Measurements from ENCODE around the gene VPS51. TPM values are rescaled to one million over a fixed set of nuclear protein-coding genes. Genes with fewer than 3 reads are reported as not detected.

VPS51 gene
- total RNA-seq, 1 experiment from 2014 or later, result 123 TPM

- no peak for TF ChIP-seq SOX15 (CRISPR knock-in tag; IDR thresholded peaks at IDR 0.05)
- TF ChIP-seq, protein P1, sequence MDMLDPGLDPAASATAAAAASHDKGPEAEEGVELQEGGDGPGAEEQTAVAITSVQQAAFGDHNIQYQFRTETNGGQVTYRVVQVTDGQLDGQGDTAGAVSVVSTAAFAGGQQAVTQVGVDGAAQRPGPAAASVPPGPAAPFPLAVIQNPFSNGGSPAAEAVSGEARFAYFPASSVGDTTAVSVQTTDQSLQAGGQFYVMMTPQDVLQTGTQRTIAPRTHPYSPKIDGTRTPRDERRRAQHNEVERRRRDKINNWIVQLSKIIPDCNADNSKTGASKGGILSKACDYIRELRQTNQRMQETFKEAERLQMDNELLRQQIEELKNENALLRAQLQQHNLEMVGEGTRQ (CRISPR knock-in tag; IDR thresholded peaks at IDR 0.05), result no peak
- TF ChIP-seq RELA (CRISPR knock-in tag; IDR thresholded peaks at IDR 0.05; ENCODE audit: borderline replicate concordance), result no peak
- TF ChIP-seq MLX (CRISPR knock-in tag; IDR thresholded peaks at IDR 0.05), result no peak
- TF ChIP-seq MYBL2 (CRISPR knock-in tag; IDR thresholded peaks at IDR 0.05), result no peak
- no peak for TF ChIP-seq TP53 (CRISPR knock-in tag; IDR thresholded peaks at IDR 0.05)
Measured at GRCh38 chr11:65087827-65088226, 8.2 kb upstream of the VPS51 start (continued).

GRCh38 chr11:65089621-65090020 lies 6.4 kb upstream of the VPS51 start:
- Mint-ChIP-seq H3K4me3 (no peak overlapping the region), H3K36me3 (peaks cover 3% of the 10 kb centered on the region), H3K4me1 (0 out of 2 replicates have a peak, but pooled peaks cover 4% of the 10 kb centered on the region), H3K27ac (no peak overlapping the region), H3K27me3 (ENCODE audit: low read depth) (no peaks in the 10 kb centered on the region), H3K9me3 (no peaks in the 10 kb centered on the region)
- ChIA-PET POLR2A (interaction anchor here (0.6 kb wide), 1 partner anchor 60 kb away, joined by 3 read pairs; no protein-coding TSS in a partner anchor), CTCF (interaction anchor here (1.4 to 2.7 kb wide), 4 partner anchors 12 to 241 kb away, joined by 4 to 11 read pairs (median 7); partner anchors contain the start of gene ARL2)
- no peak for TF ChIP-seq USF1 (CRISPR knock-in tag; IDR thresholded peaks at IDR 0.05)
- no peak for TF ChIP-seq ATF3 (CRISPR knock-in tag; conservative IDR thresholded peaks at IDR 0.05)
- TF ChIP-seq ZNF317 (CRISPR knock-in tag; IDR thresholded peaks at IDR 0.05; ENCODE audit: borderline replicate concordance, low read depth), result no peak
- TF ChIP-seq, protein P2, sequence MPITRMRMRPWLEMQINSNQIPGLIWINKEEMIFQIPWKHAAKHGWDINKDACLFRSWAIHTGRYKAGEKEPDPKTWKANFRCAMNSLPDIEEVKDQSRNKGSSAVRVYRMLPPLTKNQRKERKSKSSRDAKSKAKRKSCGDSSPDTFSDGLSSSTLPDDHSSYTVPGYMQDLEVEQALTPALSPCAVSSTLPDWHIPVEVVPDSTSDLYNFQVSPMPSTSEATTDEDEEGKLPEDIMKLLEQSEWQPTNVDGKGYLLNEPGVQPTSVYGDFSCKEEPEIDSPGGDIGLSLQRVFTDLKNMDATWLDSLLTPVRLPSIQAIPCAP (CRISPR knock-in tag; IDR thresholded peaks at IDR 0.05), result no peak
- no peak for TF ChIP-seq ETV6 (CRISPR knock-in tag; IDR thresholded peaks at IDR 0.05)
- TF ChIP-seq, protein P3, sequence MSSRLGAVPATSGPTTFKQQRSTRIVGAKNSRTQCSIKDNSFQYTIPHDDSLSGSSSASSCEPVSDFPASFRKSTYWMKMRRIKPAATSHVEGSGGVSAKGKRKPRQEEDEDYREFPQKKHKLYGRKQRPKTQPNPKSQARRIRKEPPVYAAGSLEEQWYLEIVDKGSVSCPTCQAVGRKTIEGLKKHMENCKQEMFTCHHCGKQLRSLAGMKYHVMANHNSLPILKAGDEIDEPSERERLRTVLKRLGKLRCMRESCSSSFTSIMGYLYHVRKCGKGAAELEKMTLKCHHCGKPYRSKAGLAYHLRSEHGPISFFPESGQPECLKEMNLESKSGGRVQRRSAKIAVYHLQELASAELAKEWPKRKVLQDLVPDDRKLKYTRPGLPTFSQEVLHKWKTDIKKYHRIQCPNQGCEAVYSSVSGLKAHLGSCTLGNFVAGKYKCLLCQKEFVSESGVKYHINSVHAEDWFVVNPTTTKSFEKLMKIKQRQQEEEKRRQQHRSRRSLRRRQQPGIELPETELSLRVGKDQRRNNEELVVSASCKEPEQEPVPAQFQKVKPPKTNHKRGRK (CRISPR knock-in tag; IDR thresholded peaks at IDR 0.05; ENCODE audit: borderline replicate concordance), result no peak
- TF ChIP-seq ZNF425 (CRISPR knock-in tag; conservative IDR thresholded peaks at IDR 0.05), result no peak
- ATAC-seq (no peak), DNase-seq (ENCODE audit: low spot score) (no peak)

DNA sequence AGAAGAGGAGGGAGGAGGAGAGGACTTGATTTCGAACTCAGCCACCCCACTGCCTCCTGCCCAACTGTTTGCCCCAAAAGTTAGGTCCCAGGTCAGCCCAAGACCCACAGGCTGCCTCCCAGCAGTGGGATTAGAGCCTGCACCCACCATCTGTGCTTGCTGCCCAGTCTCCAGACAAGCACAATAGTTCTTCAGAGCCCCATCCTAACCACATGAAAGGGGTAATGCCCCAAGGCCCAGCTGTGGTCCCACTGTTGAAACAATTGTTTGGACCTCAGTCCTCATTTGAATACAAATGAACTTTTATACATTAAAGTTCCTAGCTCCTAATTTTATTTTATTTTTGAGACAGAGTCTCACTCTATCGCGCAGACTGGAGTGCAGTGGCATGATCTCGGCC lies 5.4 kb upstream of the VPS51 start:
- ChIA-PET POLR2A (no interaction called here), CTCF (interaction anchor here (0.6 to 2.7 kb wide), 4 partner anchors 20 to 242 kb away, joined by 6 to 11 read pairs (median 7); partner anchors contain the start of gene ARL2)
- H3K4me1 Mint-ChIP-seq, result peaks cover under 1% of the 10 kb centered on the region
- H3K27ac Mint-ChIP-seq, result no peak overlapping the region
- peaks cover 2% of the 10 kb centered on the region for H3K36me3 Mint-ChIP-seq
- DNase-seq (ENCODE audit: low spot score) (no peak), ATAC-seq (no peak)
- H3K27me3 Mint-ChIP-seq (ENCODE audit: low read depth), result no peaks in the 10 kb centered on the region
- H3K9me3 Mint-ChIP-seq, result no peaks in the 10 kb centered on the region
- no peak overlapping the region for H3K4me3 Mint-ChIP-seq
- TF ChIP-seq ZBTB21 (CRISPR knock-in tag; IDR thresholded peaks at IDR 0.05; ENCODE audit: borderline replicate concordance), result no peak
- no peak for TF ChIP-seq ZNF138 (CRISPR knock-in tag; conservative IDR thresholded peaks at IDR 0.05)
- TF ChIP-seq ZNF416 (CRISPR knock-in tag; IDR thresholded peaks at IDR 0.05), result no peak
- no peak for TF ChIP-seq NFE2L1 (CRISPR knock-in tag; IDR thresholded peaks at IDR 0.05)
- no peak for TF ChIP-seq ERG (CRISPR knock-in tag; IDR thresholded peaks at IDR 0.05)
- TF ChIP-seq SMAD3 (CRISPR knock-in tag; IDR thresholded peaks at IDR 0.05; ENCODE audit: borderline replicate concordance), result no peak
- no peak for TF ChIP-seq NFATC4 (CRISPR knock-in tag; IDR thresholded peaks at IDR 0.05)
- TF ChIP-seq ELF4 (CRISPR knock-in tag; IDR thresholded peaks at IDR 0.05; ENCODE audit: low read depth), result no peak
- TF ChIP-seq GABPB1 (CRISPR knock-in tag; IDR thresholded peaks at IDR 0.05), result no peak
- TF ChIP-seq, protein P4, sequence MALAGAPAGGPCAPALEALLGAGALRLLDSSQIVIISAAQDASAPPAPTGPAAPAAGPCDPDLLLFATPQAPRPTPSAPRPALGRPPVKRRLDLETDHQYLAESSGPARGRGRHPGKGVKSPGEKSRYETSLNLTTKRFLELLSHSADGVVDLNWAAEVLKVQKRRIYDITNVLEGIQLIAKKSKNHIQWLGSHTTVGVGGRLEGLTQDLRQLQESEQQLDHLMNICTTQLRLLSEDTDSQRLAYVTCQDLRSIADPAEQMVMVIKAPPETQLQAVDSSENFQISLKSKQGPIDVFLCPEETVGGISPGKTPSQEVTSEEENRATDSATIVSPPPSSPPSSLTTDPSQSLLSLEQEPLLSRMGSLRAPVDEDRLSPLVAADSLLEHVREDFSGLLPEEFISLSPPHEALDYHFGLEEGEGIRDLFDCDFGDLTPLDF (CRISPR knock-in tag; IDR thresholded peaks at IDR 0.05), result no peak
